Measurements from ENCODE around the gene MACROD1.

The MACROD1 gene

DNA sequence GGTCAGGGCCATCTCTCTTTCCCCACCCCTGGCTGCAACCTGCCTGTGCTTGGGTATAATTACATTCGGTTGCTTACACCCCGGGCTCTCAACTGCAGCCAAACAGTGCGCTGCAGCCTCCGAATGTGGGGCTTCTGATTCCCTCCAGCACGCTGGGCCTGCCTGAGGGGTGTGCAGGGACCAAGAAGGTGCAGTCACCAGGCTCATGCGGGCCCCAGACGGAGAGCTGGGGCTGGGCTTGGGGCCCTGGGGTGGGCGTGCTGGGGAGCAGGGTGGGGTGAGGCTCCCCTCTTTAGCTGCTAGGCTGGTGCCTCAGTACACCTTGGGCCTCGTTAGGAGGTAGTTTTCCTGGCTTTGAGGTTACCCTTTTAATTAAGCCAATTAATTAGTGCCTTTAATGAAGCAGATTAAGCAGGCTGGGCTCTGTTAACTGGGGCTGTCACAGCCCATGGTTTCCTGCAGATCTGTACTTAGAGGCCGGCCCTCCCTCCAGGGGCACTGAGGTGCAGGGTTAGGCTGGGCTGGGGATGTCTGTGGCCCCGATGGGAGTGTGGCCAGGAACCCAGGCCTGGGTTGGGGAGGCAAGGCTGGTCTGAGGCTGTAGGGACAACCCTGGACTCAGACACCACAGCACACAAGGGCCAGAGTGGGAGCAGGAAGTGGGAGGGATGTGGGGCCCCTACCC, 112.8 kb downstream of the MACROD1 start:
- no peak for TF ChIP-seq CREB1 (IDR thresholded peaks at IDR 0.05; ENCODE audit: low read depth)
- TF ChIP-seq EP300 (IDR thresholded peaks at IDR 0.05; ENCODE audit: borderline replicate concordance), result no peak
- no peak for TF ChIP-seq TCF12 (IDR thresholded peaks at IDR 0.05; ENCODE audit: low read depth)
- no peak for TF ChIP-seq TAF1 (IDR thresholded peaks at IDR 0.05; ENCODE audit: low read depth)
- no peak for TF ChIP-seq FOXM1 (IDR thresholded peaks at IDR 0.05; ENCODE audit: borderline replicate concordance, low read depth)
- TF ChIP-seq, protein P1, sequence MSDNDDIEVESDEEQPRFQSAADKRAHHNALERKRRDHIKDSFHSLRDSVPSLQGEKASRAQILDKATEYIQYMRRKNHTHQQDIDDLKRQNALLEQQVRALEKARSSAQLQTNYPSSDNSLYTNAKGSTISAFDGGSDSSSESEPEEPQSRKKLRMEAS (IDR thresholded peaks at IDR 0.05), result no peak
- TF ChIP-seq, protein P2, sequence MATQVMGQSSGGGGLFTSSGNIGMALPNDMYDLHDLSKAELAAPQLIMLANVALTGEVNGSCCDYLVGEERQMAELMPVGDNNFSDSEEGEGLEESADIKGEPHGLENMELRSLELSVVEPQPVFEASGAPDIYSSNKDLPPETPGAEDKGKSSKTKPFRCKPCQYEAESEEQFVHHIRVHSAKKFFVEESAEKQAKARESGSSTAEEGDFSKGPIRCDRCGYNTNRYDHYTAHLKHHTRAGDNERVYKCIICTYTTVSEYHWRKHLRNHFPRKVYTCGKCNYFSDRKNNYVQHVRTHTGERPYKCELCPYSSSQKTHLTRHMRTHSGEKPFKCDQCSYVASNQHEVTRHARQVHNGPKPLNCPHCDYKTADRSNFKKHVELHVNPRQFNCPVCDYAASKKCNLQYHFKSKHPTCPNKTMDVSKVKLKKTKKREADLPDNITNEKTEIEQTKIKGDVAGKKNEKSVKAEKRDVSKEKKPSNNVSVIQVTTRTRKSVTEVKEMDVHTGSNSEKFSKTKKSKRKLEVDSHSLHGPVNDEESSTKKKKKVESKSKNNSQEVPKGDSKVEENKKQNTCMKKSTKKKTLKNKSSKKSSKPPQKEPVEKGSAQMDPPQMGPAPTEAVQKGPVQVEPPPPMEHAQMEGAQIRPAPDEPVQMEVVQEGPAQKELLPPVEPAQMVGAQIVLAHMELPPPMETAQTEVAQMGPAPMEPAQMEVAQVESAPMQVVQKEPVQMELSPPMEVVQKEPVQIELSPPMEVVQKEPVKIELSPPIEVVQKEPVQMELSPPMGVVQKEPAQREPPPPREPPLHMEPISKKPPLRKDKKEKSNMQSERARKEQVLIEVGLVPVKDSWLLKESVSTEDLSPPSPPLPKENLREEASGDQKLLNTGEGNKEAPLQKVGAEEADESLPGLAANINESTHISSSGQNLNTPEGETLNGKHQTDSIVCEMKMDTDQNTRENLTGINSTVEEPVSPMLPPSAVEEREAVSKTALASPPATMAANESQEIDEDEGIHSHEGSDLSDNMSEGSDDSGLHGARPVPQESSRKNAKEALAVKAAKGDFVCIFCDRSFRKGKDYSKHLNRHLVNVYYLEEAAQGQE (IDR thresholded peaks at IDR 0.05; ENCODE audit: low read depth), result no peak
- no peak for TF ChIP-seq CEBPB (IDR thresholded peaks at IDR 0.05)
- no peak for TF ChIP-seq RAD21 (IDR thresholded peaks at IDR 0.05; ENCODE audit: low read depth)
- TF ChIP-seq YY1 (IDR thresholded peaks at IDR 0.05; ENCODE audit: low read depth), result no peak
- TF ChIP-seq NFIC (IDR thresholded peaks at IDR 0.05), result no peak
- TF ChIP-seq EGR1 (IDR thresholded peaks at IDR 0.05), result no peak
- TF ChIP-seq ZBTB7A (IDR thresholded peaks at IDR 0.05; ENCODE audit: low read depth), result no peak
- TF ChIP-seq, protein P3, sequence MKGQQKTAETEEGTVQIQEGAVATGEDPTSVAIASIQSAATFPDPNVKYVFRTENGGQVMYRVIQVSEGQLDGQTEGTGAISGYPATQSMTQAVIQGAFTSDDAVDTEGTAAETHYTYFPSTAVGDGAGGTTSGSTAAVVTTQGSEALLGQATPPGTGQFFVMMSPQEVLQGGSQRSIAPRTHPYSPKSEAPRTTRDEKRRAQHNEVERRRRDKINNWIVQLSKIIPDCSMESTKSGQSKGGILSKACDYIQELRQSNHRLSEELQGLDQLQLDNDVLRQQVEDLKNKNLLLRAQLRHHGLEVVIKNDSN (IDR thresholded peaks at IDR 0.05), result no peak
- no peak for TF ChIP-seq TEAD4 (IDR thresholded peaks at IDR 0.05)

DNA sequence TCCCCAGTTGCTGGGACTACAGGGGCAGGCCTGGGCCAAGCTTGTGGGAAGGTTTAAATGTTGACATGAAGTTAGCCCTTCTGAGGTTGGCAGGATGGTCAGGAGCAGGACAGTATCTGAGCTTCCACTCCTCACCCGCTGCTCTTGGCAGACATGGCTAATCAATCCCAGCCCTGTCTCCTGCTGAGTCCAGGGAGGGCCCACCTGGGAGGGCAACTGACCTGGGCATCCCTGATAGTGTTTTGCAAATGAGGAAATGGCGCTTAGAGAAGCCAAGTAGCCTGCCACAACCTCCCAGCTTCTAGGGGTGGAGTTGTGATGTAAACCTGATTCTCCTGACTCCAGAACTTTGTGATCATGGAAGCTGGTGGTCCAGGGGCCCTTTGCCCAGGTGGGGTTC, 113.5 kb downstream of the MACROD1 start:
- TF ChIP-seq YY1 (IDR thresholded peaks at IDR 0.05; ENCODE audit: low read depth) (no peak), TAF1 (IDR thresholded peaks at IDR 0.05; ENCODE audit: low read depth) (no peak), NFIC (IDR thresholded peaks at IDR 0.05) (no peak), CREB1 (IDR thresholded peaks at IDR 0.05; ENCODE audit: low read depth) (no peak), EGR1 (IDR thresholded peaks at IDR 0.05) (no peak), TCF12 (IDR thresholded peaks at IDR 0.05; ENCODE audit: low read depth) (no peak), RAD21 (IDR thresholded peaks at IDR 0.05; ENCODE audit: low read depth) (no peak), EP300 (IDR thresholded peaks at IDR 0.05; ENCODE audit: borderline replicate concordance) (no peak), CEBPB (IDR thresholded peaks at IDR 0.05) (no peak), FOXM1 (IDR thresholded peaks at IDR 0.05; ENCODE audit: borderline replicate concordance, low read depth) (no peak), ZBTB7A (IDR thresholded peaks at IDR 0.05; ENCODE audit: low read depth) (no peak), TEAD4 (IDR thresholded peaks at IDR 0.05) (no peak)
- TF ChIP-seq, protein P3 (IDR thresholded peaks at IDR 0.05), result no peak
- TF ChIP-seq, protein P2 (IDR thresholded peaks at IDR 0.05; ENCODE audit: low read depth), result no peak
- TF ChIP-seq, protein P1 (IDR thresholded peaks at IDR 0.05), result no peak

DNA sequence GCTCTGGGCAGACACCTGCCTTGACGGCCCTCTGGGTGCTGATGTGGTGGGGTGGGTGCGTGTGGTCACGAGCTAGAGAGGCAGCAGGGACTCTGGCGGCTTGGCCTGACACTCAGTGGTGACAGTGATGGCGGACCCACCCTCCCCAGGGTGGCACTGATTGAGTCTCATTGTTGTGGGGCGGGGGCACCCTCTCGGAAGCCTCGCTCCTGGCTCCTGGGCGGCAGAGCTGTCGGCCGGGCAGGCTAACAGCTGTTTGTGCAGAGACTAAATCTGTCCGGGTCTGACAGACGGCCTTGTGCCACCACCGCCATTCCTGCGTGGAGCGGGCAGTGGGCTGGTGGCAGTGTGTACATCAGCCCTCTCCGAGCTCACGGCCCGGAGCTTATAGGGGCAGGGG, 114.6 kb downstream of the MACROD1 start:
- no peak for TF ChIP-seq CEBPB (IDR thresholded peaks at IDR 0.05)
- no peak for TF ChIP-seq ZBTB7A (IDR thresholded peaks at IDR 0.05; ENCODE audit: low read depth)
- no peak for TF ChIP-seq TEAD4 (IDR thresholded peaks at IDR 0.05)
- TF ChIP-seq FOXM1 (IDR thresholded peaks at IDR 0.05; ENCODE audit: borderline replicate concordance, low read depth), result no peak
- no peak for TF ChIP-seq YY1 (IDR thresholded peaks at IDR 0.05; ENCODE audit: low read depth)
- no peak for TF ChIP-seq RAD21 (IDR thresholded peaks at IDR 0.05; ENCODE audit: low read depth)
- TF ChIP-seq CREB1 (IDR thresholded peaks at IDR 0.05; ENCODE audit: low read depth), result no peak
- TF ChIP-seq TCF12 (IDR thresholded peaks at IDR 0.05; ENCODE audit: low read depth), result no peak
- TF ChIP-seq, protein P3 (IDR thresholded peaks at IDR 0.05), result no peak
- TF ChIP-seq, protein P2 (IDR thresholded peaks at IDR 0.05; ENCODE audit: low read depth), result no peak
- TF ChIP-seq TAF1 (IDR thresholded peaks at IDR 0.05; ENCODE audit: low read depth), result no peak
- TF ChIP-seq, protein P1 (IDR thresholded peaks at IDR 0.05), result no peak
- TF ChIP-seq EGR1 (IDR thresholded peaks at IDR 0.05), result no peak
- TF ChIP-seq NFIC (IDR thresholded peaks at IDR 0.05), result no peak
- no peak for TF ChIP-seq EP300 (IDR thresholded peaks at IDR 0.05; ENCODE audit: borderline replicate concordance)

Measured in Ishikawa (cell line).